ENCODE results near the gene PLEKHA4. TPM values are rescaled to one million over a fixed set of nuclear protein-coding genes. Genes with fewer than 3 reads are reported as not detected.

PLEKHA4 gene
- total RNA-seq, 4 donors from 2014 or later = 11.4 to 29.2 (median 18.1) TPM

- H3K9me3 ChIP-seq = no peaks in the 10 kb centered on the region
- no peak overlapping the region for H3K27ac ChIP-seq
- WGBS, 2 donors (ENCODE audit: low coverage in 1 of 2) = 89 to 100% methylated on average over 1 to 4 of the region's 9 CpGs
- no peaks in the 10 kb centered on the region for H3K27me3 ChIP-seq
- peaks cover 0 to 61% (median 12%) of the 10 kb centered on the region in 3 donors for H3K4me1 ChIP-seq
- peaks cover 0 to 23% of the 10 kb centered on the region in 2 donors for H3K36me3 ChIP-seq
- TF ChIP-seq POLR2AphosphoS5 (IDR thresholded peaks at IDR 0.05) (no peak), POLR2A (IDR thresholded peaks at IDR 0.05) (no peak), EP300 (IDR thresholded peaks at IDR 0.05) (no peak)
- TF ChIP-seq, protein P1, sequence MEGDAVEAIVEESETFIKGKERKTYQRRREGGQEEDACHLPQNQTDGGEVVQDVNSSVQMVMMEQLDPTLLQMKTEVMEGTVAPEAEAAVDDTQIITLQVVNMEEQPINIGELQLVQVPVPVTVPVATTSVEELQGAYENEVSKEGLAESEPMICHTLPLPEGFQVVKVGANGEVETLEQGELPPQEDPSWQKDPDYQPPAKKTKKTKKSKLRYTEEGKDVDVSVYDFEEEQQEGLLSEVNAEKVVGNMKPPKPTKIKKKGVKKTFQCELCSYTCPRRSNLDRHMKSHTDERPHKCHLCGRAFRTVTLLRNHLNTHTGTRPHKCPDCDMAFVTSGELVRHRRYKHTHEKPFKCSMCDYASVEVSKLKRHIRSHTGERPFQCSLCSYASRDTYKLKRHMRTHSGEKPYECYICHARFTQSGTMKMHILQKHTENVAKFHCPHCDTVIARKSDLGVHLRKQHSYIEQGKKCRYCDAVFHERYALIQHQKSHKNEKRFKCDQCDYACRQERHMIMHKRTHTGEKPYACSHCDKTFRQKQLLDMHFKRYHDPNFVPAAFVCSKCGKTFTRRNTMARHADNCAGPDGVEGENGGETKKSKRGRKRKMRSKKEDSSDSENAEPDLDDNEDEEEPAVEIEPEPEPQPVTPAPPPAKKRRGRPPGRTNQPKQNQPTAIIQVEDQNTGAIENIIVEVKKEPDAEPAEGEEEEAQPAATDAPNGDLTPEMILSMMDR (IDR thresholded peaks at IDR 0.05) = no peak
- H3K4me3 ChIP-seq = no peak overlapping the region
- ATAC-seq = no peak
Measured at GRCh38 chr19:48870048-48870447, 1.6 kb upstream of the PLEKHA4 start.

GRCh38 chr19:48867746-48868113 lies 687 bp downstream of the PLEKHA4 start:
- no peaks in the 10 kb centered on the region for H3K27me3 ChIP-seq
- no peak for ATAC-seq
- peaks cover 0 to 42% (median 6%) of the 10 kb centered on the region in 3 donors for H3K4me1 ChIP-seq
- H3K4me3 ChIP-seq = peak overlapping the region; percentile 20 to 47
- peaks cover 0 to 13% of the 10 kb centered on the region in 2 donors for H3K36me3 ChIP-seq
- no peaks in the 10 kb centered on the region for H3K9me3 ChIP-seq
- WGBS, 2 donors (ENCODE audit: low coverage in 1 of 2) = 21 to 57% methylated on average over 1 to 4 of the region's 7 CpGs
- TF ChIP-seq EP300 (IDR thresholded peaks at IDR 0.05) = no peak
- TF ChIP-seq POLR2AphosphoS5 (IDR thresholded peaks at IDR 0.05) = no peak
- no peak for TF ChIP-seq POLR2A (IDR thresholded peaks at IDR 0.05)
- TF ChIP-seq, protein P1 (IDR thresholded peaks at IDR 0.05) = no peak
- H3K27ac ChIP-seq = peak overlapping the region; percentile 62 to 84 (median 82)

DNA sequence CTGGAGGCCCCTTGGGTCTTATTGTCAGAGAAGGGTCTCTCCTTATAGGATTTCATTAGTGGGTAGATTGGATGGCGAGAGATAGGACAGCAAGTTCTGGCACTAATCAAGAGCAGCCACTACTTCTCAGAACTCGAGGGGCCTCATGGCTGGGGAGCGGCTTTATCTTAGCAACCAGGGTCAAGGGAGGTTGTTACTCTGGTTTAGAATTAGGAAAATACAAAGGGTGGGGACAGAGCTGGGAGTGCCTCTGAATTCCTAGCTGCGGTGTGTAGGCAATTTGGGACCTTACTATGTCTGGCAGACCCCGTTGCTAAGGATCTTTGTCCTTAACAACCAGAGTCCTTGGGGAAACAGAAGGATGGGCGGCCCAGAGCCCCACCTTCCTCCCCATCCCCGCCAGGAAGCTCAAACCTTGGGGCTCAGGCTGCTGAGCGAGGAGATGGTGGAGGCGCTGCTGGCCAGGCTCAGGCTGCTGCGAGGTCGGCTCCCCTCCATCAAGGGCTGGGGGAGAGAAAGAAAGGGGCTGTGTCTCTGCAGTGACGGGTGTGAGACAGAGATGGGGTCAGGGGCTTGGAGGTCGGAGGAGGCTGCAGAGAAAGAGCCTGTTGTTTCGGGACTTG lies 1.2 kb downstream of the PLEKHA4 start:
- ATAC-seq = peak; percentile 15
- Histone ChIP-seq H3K36me3 (peaks cover 0 to 13% of the 10 kb centered on the region in 2 donors), H3K27ac (peak overlapping the region in 3 of 4 donors; percentile 82 to 84 (median 82)), H3K4me3 (peak overlapping the region; percentile 20 to 47), H3K4me1 (peaks cover 0 to 42% (median 6%) of the 10 kb centered on the region in 3 donors), H3K9me3 (no peaks in the 10 kb centered on the region), H3K27me3 (no peaks in the 10 kb centered on the region)
- no peak for TF ChIP-seq POLR2A (IDR thresholded peaks at IDR 0.05)
- TF ChIP-seq, protein P1 (IDR thresholded peaks at IDR 0.05) = no peak
- no peak for TF ChIP-seq POLR2AphosphoS5 (IDR thresholded peaks at IDR 0.05)
- 36 to 83% methylated on average over 1 to 12 of the region's 14 CpGs for WGBS, 2 donors (ENCODE audit: low coverage in 1 of 2)

GRCh38 chr19:48866692-48867091 lies 1.7 kb downstream of the PLEKHA4 start:
- Histone ChIP-seq H3K27me3 (no peaks in the 10 kb centered on the region), H3K27ac (peak overlapping the region in 3 of 4 donors; percentile 82 to 84 (median 82)), H3K4me1 (peaks cover 0 to 38% (median 6%) of the 10 kb centered on the region in 3 donors), H3K4me3 (no peak overlapping the region), H3K36me3 (peaks cover 0 to 16% of the 10 kb centered on the region in 2 donors), H3K9me3 (no peaks in the 10 kb centered on the region)
- WGBS, 2 donors (ENCODE audit: low coverage in 1 of 2) = 40% methylated on average over 3 of the region's 6 CpGs; no CpG with 5 or more reads in 1 of the 2 donors
- TF ChIP-seq, protein P1 (IDR thresholded peaks at IDR 0.05) = no peak
- no peak for TF ChIP-seq EP300 (IDR thresholded peaks at IDR 0.05)
- no peak for ATAC-seq

DNA sequence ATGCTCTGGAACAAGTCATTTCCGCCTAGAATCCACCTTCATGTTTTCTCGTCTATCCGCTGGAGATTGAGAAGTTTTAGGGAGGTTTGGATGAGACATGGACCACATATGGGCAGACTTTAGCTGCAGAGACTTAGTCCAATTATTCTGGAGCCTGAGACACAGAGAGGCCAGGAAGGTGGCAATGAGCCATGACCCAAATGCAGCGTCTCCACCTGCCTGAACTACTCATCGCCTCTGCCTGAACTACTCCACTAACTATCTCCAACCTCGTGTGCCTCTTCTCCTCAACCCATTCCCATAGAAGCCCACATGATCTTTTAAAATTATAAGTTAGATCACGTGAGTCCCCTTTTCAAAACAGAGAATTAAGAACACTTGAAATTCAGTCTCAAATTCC lies 5.6 kb downstream of the PLEKHA4 start:
- peaks cover 0 to 17% (median 5%) of the 10 kb centered on the region in 3 donors for H3K4me1 ChIP-seq
- TF ChIP-seq POLR2AphosphoS5 (IDR thresholded peaks at IDR 0.05) = no peak
- TF ChIP-seq POLR2A (IDR thresholded peaks at IDR 0.05) = no peak
- no peak for TF ChIP-seq EP300 (IDR thresholded peaks at IDR 0.05)
- no peak overlapping the region for H3K4me3 ChIP-seq
- 73 to 77% methylated on average over 3 to 4 of the region's 7 CpGs for WGBS, 2 donors (ENCODE audit: low coverage in 1 of 2)
- no peaks in the 10 kb centered on the region for H3K27me3 ChIP-seq
- H3K27ac ChIP-seq = no peak overlapping the region
- H3K36me3 ChIP-seq = peaks cover 0 to 41% of the 10 kb centered on the region in 2 donors
- H3K9me3 ChIP-seq = no peaks in the 10 kb centered on the region
- ATAC-seq = no peak

All from gastroesophageal sphincter (tissue), 4 donors.